GM23338 (cell line): ENCODE data around the gene CCL15.

Experiments
- CREB1 ChIP-seq: fragments of 250-450 bp; sonication (Bioruptor Pico); IDR thresholded peaks from 2 replicates; pipeline ENCODE4 v1.5.0; 2020; ENCODE audit warnings: low read depth, mild to moderate bottlenecking, moderate library complexity
- EZH2 ChIP-seq: fragments of 200-600 bp; sonication (generic); IDR thresholded peaks from one replicate; pipeline ENCODE4 v1.8.0; 2017; ENCODE audit warnings: antibody characterized with exemption, mild to moderate bottlenecking, low read depth; ENCODE audit not compliant: unreplicated experiment
- EZH2phosphoT487 ChIP-seq: fragments of 200-600 bp; sonication (generic); IDR thresholded peaks from one replicate; pipeline ENCODE4 v1.8.1; 2018; ENCODE audit warnings: antibody characterized with exemption; ENCODE audit not compliant: unreplicated experiment
- JUNB ChIP-seq: IDR thresholded peaks from one replicate; pipeline ENCODE4 v1.6.1; 2016; ENCODE audit warnings: antibody characterized with exemption; ENCODE audit not compliant: unreplicated experiment
- NANOG ChIP-seq: IDR thresholded peaks from 2 replicates; pipeline ENCODE4 v1.6.1; 2016; ENCODE audit warnings: antibody characterized with exemption, borderline replicate concordance
- POLR2AphosphoS5 ChIP-seq: IDR thresholded peaks from 2 replicates; pipeline ENCODE4 v1.6.1; 2016; ENCODE audit warnings: antibody characterized with exemption, low read depth
- STAT1 ChIP-seq: IDR thresholded peaks from one replicate; pipeline ENCODE4 v1.6.1; 2016; ENCODE audit warnings: antibody characterized with exemption; ENCODE audit not compliant: unreplicated experiment
- ZNF331 ChIP-seq: fragments of 250-450 bp; sonication (Bioruptor Pico); IDR thresholded peaks from 2 replicates; pipeline ENCODE4 v1.5.0; 2020; ENCODE audit warnings: low read depth, mild to moderate bottlenecking, moderate library complexity
- TF ChIP-seq, protein P1 (sequence below), 2 experiments: fragments of 200-600 bp in 1 of 2; sonication (generic) in 1 of 2; conservative IDR thresholded peaks; 2 replicates each; pipeline versions ENCODE4 v1.5.1 to v1.6.1; 2016 to 2017; ENCODE audit warnings: antibody characterized with exemption in 2 of 2, low read depth in 2 of 2, mild to moderate bottlenecking in 2 of 2, moderate library complexity in 1 of 2
- TF ChIP-seq, protein P2 (sequence below): IDR thresholded peaks from one replicate; pipeline ENCODE4 v1.6.1; 2018; ENCODE audit warnings: antibody characterized with exemption; ENCODE audit not compliant: unreplicated experiment
- TF ChIP-seq, protein P3 (sequence below): IDR thresholded peaks from 2 replicates; pipeline ENCODE4 v1.6.1; 2016; ENCODE audit warnings: antibody characterized with exemption

DNA sequence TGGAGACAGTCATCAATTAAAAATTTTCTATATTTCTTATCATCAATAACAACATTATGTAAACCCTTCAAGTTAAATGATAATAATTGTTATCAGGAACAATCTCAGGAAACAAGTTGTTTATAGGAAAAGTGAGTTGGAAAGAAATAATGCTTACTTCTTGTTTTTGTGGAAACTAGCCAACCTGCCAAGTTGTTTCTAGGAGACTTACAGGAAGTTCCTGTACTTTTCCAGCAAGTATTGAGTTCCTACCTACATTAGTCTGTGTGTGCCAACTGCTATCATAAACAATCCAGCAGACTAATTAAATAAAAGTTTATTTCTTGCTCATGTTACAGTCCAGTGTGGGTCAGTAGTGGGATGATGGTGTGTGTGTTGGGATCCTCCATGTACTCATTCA lies 13.2 kb downstream of the CCL15 start:
- TF ChIP-seq, protein P1, sequence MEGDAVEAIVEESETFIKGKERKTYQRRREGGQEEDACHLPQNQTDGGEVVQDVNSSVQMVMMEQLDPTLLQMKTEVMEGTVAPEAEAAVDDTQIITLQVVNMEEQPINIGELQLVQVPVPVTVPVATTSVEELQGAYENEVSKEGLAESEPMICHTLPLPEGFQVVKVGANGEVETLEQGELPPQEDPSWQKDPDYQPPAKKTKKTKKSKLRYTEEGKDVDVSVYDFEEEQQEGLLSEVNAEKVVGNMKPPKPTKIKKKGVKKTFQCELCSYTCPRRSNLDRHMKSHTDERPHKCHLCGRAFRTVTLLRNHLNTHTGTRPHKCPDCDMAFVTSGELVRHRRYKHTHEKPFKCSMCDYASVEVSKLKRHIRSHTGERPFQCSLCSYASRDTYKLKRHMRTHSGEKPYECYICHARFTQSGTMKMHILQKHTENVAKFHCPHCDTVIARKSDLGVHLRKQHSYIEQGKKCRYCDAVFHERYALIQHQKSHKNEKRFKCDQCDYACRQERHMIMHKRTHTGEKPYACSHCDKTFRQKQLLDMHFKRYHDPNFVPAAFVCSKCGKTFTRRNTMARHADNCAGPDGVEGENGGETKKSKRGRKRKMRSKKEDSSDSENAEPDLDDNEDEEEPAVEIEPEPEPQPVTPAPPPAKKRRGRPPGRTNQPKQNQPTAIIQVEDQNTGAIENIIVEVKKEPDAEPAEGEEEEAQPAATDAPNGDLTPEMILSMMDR (conservative IDR thresholded peaks at IDR 0.05; ENCODE audit: low read depth in 2 of 2): no peak
- TF ChIP-seq, protein P2, sequence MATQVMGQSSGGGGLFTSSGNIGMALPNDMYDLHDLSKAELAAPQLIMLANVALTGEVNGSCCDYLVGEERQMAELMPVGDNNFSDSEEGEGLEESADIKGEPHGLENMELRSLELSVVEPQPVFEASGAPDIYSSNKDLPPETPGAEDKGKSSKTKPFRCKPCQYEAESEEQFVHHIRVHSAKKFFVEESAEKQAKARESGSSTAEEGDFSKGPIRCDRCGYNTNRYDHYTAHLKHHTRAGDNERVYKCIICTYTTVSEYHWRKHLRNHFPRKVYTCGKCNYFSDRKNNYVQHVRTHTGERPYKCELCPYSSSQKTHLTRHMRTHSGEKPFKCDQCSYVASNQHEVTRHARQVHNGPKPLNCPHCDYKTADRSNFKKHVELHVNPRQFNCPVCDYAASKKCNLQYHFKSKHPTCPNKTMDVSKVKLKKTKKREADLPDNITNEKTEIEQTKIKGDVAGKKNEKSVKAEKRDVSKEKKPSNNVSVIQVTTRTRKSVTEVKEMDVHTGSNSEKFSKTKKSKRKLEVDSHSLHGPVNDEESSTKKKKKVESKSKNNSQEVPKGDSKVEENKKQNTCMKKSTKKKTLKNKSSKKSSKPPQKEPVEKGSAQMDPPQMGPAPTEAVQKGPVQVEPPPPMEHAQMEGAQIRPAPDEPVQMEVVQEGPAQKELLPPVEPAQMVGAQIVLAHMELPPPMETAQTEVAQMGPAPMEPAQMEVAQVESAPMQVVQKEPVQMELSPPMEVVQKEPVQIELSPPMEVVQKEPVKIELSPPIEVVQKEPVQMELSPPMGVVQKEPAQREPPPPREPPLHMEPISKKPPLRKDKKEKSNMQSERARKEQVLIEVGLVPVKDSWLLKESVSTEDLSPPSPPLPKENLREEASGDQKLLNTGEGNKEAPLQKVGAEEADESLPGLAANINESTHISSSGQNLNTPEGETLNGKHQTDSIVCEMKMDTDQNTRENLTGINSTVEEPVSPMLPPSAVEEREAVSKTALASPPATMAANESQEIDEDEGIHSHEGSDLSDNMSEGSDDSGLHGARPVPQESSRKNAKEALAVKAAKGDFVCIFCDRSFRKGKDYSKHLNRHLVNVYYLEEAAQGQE: no peak
- TF ChIP-seq, protein P3, sequence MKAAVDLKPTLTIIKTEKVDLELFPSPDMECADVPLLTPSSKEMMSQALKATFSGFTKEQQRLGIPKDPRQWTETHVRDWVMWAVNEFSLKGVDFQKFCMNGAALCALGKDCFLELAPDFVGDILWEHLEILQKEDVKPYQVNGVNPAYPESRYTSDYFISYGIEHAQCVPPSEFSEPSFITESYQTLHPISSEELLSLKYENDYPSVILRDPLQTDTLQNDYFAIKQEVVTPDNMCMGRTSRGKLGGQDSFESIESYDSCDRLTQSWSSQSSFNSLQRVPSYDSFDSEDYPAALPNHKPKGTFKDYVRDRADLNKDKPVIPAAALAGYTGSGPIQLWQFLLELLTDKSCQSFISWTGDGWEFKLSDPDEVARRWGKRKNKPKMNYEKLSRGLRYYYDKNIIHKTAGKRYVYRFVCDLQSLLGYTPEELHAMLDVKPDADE: no peak
- TF ChIP-seq JUNB: no peak
- TF ChIP-seq EZH2: no peak
- TF ChIP-seq POLR2AphosphoS5: no peak
- TF ChIP-seq STAT1: no peak
- no peak for TF ChIP-seq EZH2phosphoT487
- no peak for TF ChIP-seq NANOG
- TF ChIP-seq CREB1: no peak
- no peak for TF ChIP-seq ZNF331 (CRISPR knock-in tag)
